GM12872 (cell line): Measurements from ENCODE around the gene MYCBPAP.
A peak's percentile ranks its signal among the peaks of the same experiment; 100 is the strongest.

Experiments
- CTCF ChIP-seq: IDR thresholded peaks from 3 replicates; pipeline ENCODE4 v1.5.1; 2011; ENCODE audit warnings: low read depth, mild to moderate bottlenecking, low read length, moderate library complexity; ENCODE audit not compliant: insufficient read depth

Gene MYCBPAP

GRCh38 chr17:50474523-50474922, 33.7 kb upstream of the MYCBPAP start:
- TF ChIP-seq CTCF = no peak

GRCh38 chr17:50475362-50475761, 32.9 kb upstream of the MYCBPAP start:
- TF ChIP-seq CTCF = no peak

- no peak for TF ChIP-seq CTCF
Measured at GRCh38 chr17:50476545-50477315, 31.5 kb upstream of the MYCBPAP start.

GRCh38 chr17:50477976-50478375, 30.3 kb upstream of the MYCBPAP start:
- no peak for TF ChIP-seq CTCF

GRCh38 chr17:50478391-50479381, 29.6 kb upstream of the MYCBPAP start, which contains the start of gene RSAD1:
Gene RSAD1 (plus strand): TSS chr17:50478860. CDS start chr17:50478885, 25 bp downstream.
- peak; percentile 80 for TF ChIP-seq CTCF

- peak; percentile 81 for TF ChIP-seq CTCF
Measured at GRCh38 chr17:50479522-50480141, 28.6 kb upstream of the MYCBPAP start.

- TF ChIP-seq CTCF = no peak
Measured at GRCh38 chr17:50480142-50480764, 28.0 kb upstream of the MYCBPAP start.
